GM19099 (cell line): ENCODE results near the gene TDP1.

Source experiments
- POLR2A ChIP-seq: IDR thresholded peaks from 3 replicates; pipeline ENCODE4 v1.6.1; 2011; ENCODE audit warnings: low read depth; ENCODE audit not compliant: insufficient read length; ENCODE audit errors: extremely low read depth

The TDP1 gene

GRCh38 chr14:89957791-89958190, 2.1 kb downstream of the TDP1 start:
- no peak for TF ChIP-seq POLR2A

- no peak for TF ChIP-seq POLR2A
Measured at GRCh38 chr14:89958966-89959365, 3.2 kb downstream of the TDP1 start.

DNA sequence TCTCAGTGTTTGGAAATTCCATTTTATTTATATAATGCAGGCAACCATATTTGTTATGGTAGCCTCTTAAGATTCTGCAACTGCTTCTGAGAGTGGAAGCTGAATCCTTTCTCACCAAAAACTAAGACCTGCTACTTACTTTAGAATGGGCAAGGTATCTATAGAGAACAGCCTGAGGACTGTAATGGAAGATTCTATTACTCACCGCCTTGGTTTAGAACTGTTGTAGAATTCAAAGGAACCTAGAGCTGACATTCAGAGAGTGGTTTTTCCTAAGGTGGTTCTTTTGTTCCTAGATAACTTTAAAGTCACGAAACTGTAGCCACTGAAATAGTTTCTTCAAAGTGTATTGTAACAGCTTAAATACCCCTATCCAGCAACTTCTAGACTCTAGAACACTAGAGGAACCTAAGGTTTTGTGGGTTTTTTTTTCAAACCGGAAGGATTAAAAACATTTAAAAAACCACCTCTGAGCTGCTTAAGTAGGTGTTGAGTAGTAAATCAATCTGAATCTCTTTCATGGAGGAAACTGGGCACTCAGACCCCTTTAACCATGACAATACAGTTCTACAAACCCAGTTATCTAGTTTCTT, 4.2 kb downstream of the TDP1 start:
- TF ChIP-seq POLR2A: no peak

DNA sequence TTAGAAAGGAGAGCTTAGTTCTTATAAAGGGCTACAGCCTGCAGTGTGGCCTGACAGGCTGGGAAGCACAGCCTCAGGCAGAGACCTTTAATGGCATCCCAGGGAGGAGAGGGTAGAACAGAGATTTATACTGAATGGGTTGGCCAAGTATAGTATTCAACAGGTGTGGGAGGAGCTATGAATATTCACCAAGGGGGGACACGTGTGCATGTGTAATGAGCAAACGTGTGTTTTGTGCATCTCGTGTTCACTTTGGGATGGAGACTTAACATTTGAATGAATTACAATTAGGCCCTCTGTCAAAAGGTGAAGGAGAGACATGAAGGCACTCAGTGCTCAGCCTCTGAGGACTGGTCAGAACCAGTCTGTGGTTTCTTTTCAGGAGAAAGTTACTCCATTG, 5.2 kb downstream of the TDP1 start:
- TF ChIP-seq POLR2A: no peak

GRCh38 chr14:89963288-89963978, 7.7 kb downstream of the TDP1 start:
- TF ChIP-seq POLR2A: no peak

DNA sequence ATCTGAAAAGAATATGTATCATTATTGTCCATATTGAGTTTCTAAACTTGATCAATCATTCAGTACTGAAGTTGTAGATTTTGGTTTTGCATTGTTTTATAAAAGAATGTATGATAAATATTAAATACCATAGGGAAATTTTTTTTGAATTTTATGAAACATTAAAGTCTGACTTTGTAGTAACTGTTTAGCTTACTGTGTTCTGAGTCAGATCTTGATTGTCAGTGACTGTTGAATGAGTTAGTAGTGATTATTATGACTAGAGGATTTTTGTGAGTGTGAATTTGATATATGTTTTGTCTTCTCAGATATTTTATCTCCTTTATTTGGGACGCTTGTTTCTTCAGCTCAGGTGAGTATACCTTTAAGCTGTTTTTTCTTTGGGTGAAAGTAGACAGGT, 10.1 kb downstream of the TDP1 start:
- no peak for TF ChIP-seq POLR2A

DNA sequence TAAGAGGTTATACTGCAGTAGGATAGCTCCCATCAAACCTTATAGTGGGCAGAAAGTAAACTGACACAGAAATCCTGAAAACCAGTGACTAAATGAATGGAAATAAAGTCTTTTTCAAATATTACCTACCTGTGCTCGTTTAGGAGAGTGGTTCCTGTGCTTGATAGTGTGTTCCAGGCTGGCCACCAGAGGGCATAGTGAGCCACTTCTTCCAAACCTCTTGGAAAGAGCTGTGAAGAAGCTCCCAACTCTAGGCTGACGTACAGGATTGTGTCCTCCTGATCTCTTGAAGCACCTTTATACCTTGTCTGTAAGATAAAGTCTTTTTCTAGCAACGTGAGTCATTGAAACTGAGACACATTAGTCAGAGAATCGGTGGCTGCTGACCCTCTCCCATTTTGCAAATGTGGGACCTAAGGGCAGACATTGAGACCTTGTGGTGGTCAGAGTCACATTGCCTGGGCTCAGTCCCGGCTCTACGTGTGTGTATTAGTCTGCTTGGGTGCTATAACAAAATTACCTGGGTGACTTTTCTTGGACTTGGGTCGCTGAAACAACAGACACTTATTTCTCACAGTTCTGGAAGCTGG, 17.6 kb downstream of the TDP1 start:
- TF ChIP-seq POLR2A: no peak

DNA sequence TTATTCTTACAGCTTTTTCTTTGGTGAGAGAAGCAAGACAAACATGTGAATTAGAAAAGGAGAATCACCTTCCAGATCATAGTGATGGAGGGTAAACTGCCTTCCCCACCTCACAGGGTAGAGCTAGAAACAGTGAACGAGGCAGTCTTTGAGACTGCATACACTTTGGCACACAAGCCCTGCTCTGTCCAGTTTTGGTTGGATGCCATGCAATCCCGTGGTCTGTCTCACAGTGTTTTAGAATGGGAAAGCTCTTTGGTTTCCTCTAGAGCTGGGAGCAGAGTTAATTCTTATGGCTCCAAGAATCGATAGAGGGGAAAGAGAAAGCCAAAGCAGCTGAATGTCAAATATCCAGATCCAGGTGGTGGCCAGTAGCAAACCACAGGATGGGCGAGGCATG, 21.9 kb downstream of the TDP1 start:
- TF ChIP-seq POLR2A: no peak

DNA sequence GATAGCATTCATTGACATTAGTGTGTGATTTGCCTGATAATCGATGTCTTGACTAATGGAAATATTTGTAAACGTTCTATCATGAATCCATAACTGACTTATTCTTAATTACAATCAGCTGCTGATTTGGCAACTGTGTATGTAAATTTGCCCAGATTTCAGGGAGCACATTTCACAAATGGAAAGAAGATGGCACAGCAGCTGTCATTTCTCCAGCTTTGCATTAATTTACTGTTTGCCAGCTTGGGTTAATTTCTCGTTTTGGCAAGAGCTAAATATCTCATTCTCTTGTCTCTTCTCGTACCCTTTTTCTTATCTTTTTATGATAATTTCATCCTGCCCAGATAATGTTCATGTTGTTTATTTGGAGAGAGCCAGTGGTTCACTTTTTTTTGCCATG, 22.9 kb downstream of the TDP1 start:
- TF ChIP-seq POLR2A: no peak

- TF ChIP-seq POLR2A: no peak
Measured at GRCh38 chr14:89983375-89983774, 27.6 kb downstream of the TDP1 start.

DNA sequence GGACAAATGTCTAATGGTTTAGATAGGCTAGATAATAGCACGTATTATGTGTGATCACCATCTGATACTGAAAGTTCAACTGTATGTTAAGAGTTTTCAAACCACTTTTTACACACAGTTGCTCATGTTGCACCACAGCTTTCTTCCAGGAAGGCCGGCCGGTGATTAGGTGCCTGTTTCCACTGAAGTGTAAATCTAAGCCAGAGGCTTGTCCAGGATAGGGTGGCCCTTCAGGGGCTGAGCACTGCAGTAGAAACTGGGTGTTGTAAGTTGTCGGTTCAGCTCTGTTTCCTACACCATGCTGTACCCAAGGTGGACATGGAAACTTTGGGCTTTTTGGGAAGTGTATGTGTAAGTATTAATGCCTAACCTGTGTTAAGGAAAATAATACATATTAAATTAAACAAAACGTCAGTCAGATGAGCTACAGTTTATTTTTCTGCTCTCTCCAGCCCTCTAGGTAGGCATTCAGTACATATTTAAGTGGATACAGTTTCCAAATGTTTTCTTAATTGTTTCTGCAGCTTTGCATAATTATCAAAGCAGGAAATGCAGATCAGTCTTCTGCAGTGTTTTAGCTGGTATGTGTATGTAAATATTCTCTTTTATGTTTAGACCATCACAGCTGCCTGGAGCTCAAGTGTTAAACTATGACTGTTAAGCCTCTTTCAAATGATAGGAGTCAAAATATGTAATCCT, 30.9 kb downstream of the TDP1 start:
- TF ChIP-seq POLR2A: no peak

DNA sequence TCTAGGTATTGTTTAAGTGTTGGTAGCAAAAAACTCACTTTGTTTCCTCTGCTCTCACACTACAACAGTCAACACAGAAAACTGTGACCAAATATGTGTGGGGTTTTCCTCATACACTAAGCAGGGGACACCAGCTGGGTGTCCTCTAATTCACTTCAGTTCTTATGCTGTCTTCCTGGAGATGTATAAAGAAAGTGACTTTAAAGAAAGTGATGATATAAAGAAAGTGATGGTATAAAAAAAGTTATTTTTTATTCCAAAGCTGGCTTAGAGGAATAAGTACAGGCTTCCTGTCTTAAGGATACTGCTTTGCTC, 31.4 kb downstream of the TDP1 start:
- no peak for TF ChIP-seq POLR2A

DNA sequence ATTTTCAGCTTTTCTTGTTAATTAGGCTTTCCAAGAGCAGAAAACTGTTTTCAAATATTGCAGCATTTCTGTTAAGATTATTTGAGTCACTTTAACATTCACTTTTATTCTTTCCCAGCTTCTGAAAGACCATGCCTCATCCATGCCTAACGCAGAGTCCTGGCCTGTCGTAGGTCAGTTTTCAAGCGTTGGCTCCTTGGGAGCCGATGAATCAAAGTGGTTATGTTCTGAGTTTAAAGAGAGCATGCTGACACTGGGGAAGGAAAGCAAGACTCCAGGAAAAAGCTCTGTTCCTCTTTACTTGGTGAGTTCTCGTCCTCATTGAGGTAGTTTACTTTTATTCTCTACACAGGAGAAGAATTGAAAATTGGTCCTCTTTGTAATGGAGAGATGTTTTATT, 33.1 kb downstream of the TDP1 start:
- TF ChIP-seq POLR2A: no peak

DNA sequence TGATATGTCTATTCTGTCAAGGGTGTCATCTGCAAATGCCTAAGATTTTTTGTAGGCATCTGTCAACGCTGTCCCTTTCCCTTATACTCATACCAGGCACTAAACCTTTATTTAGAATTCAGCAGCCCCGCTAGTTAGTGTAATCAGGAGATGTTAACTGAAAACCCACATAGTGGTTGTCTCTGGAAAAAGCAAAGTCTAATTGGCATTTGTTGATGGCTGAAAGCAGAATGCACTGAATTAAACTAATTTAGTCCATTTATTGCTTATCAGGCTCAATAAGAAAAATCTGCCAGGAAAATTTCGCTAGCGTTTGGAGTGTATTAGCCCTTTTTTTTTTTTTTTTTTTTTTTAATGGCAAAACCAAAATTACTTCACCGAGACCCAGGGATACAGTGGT, 34.5 kb downstream of the TDP1 start:
- TF ChIP-seq POLR2A: no peak

DNA sequence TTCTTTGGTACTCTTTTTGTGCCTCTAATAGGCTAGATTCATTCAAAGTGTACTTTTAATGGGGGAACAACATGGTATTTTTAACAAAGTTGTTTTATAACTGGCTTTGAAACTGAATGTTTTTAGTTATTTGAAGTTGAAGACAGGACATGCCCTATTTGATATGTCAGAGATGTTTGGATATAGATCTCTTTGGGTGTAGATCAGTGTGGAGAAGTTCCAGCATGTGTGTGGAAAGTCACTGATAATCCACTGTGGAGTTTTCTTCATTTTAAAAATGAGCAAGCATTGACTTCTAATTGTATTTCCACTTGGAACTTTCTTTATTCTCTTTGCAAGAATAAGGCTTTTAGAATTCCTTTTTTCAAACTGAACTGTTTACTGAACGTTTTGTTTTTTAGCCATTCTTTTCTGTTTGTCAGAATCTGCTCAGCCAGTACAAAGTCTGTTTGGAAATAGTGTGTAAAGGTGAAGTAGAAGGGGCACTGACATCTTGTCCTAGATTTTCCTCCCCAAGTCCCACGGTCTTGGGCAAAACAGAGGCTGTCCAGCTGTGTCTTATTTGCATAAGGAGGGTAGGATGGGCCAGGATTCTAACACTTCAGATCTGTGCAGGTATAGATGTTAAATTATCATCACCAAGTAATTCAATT, 35.0 kb downstream of the TDP1 start:
- TF ChIP-seq POLR2A: no peak
